Smooth muscle cell (in vitro differentiated cells): ENCODE results near the gene SDHA. TPM values are rescaled to one million over a fixed set of nuclear protein-coding genes. Genes with fewer than 3 reads are reported as not detected.

Experiments
- DNase-seq: peaks from one replicate; lab custom pipeline; 2025; ENCODE audit not compliant: unreplicated experiment; lab: John Stamatoyannopoulos, UW
- H2AFZ ChIP-seq: fragments of 200-600 bp; sonication (generic); 2 replicates; pipeline ENCODE4 v1.6.0; 2016; ENCODE audit warnings: antibody characterized with exemption, low read depth, mild to moderate bottlenecking
- H3F3A ChIP-seq: fragments of 200-600 bp; sonication (generic); 2 replicates; pipeline ENCODE4 v1.6.0; 2017; ENCODE audit warnings: antibody characterized with exemption, low read depth
- H3K27ac ChIP-seq: fragments of 200-600 bp; sonication (generic); 2 replicates; pipeline ENCODE4 v1.5.1; 2016; ENCODE audit warnings: low read depth, mild to moderate bottlenecking
- H3K27me3 ChIP-seq: fragments of 200-600 bp; sonication (generic); 2 replicates; pipeline ENCODE4 v1.6.1; 2016; ENCODE audit warnings: low read depth, mild to moderate bottlenecking
- H3K36me3 ChIP-seq: fragments of 200-600 bp; sonication (generic); 2 replicates; pipeline ENCODE4 v1.5.1; 2016; ENCODE audit warnings: low read depth
- H3K4me1 ChIP-seq: fragments of 200-600 bp; sonication (generic); 2 replicates; pipeline ENCODE4 v1.5.1; 2016; ENCODE audit warnings: low read depth
- H3K4me2 ChIP-seq: fragments of 200-600 bp; sonication (generic); 2 replicates; pipeline ENCODE4 v1.6.0; 2016; ENCODE audit warnings: mild to moderate bottlenecking
- H3K4me3 ChIP-seq: fragments of 200-600 bp; sonication (generic); 2 replicates; pipeline ENCODE4 v1.5.1; 2016; ENCODE audit warnings: mild to moderate bottlenecking
- H3K79me2 ChIP-seq: fragments of 200-600 bp; sonication (generic); 2 replicates; pipeline ENCODE4 v1.6.0; 2016; ENCODE audit warnings: low read depth, mild to moderate bottlenecking
- H3K9ac ChIP-seq: fragments of 200-600 bp; sonication (generic); 2 replicates; pipeline ENCODE4 v1.6.0; 2016; ENCODE audit warnings: low read depth
- H3K9me3 ChIP-seq: fragments of 200-600 bp; sonication (generic); replicated peaks from 2 replicates; pipeline ENCODE4 v1.5.1; 2016; ENCODE audit warnings: low read depth
- H4K20me1 ChIP-seq: fragments of 200-600 bp; sonication (generic); 2 replicates; pipeline ENCODE4 v1.6.0; 2016; ENCODE audit warnings: low read depth
- CTCF ChIP-seq: fragments of 200-600 bp; sonication (generic); IDR thresholded peaks from 2 replicates; pipeline ENCODE4 v1.5.1; 2017; ENCODE audit warnings: borderline replicate concordance, mild to moderate bottlenecking, antibody characterized with exemption; ENCODE audit not compliant: insufficient read depth, poor library complexity, severe bottlenecking
- WGBS: methylation state at CpG from one replicate; pipeline ENCODE4 v1.1.7; 2016; ENCODE audit warnings: low lambda C conversion rate; 5-methylcytosine and 5-hydroxymethylcytosine counted together
- polyA plus RNA-seq: library from polyadenylated mRNA; unstranded; fragments of >200 nt; fragmentation: Nextera tagmentation; extraction: Ambion mirVana; gene quantifications from 2 replicates; pipeline ENCODE4 v1.2.1, GENCODE V29; 2016
- total RNA-seq: library from RNA; depleted of rRNA; stranded (reverse); fragments of >200 nt; gene quantifications from 2 replicates; pipeline ENCODE4 v1.2.3, GENCODE V29; 2014

The SDHA gene
- total and polyA plus RNA-seq, 2 experiments from 2014 or later, result 59.7 to 130 TPM

GRCh38 chr5:191949-192690 is 26.0 kb upstream of the SDHA start:
- 95% methylated on average over 42 of the region's 46 CpGs for WGBS
- Histone ChIP-seq H4K20me1 (peaks cover 4% of the 10 kb centered on the region), H3K4me1 (peaks cover 3% of the 10 kb centered on the region), H3K36me3 (no peaks in the 10 kb centered on the region), H3K27ac (no peak overlapping the region), H3K9ac (no peak overlapping the region), H3K27me3 (no peaks in the 10 kb centered on the region), H3K4me3 (no peak overlapping the region), H3F3A (no peaks in the 10 kb centered on the region), H3K4me2 (no peak overlapping the region), H3K79me2 (no peaks in the 10 kb centered on the region), H3K9me3 (no peaks in the 10 kb centered on the region), H2AFZ (no peak overlapping the region)
- TF ChIP-seq CTCF, result no peak
- no peak for DNase-seq

- Histone ChIP-seq H3K4me3 (no peak overlapping the region), H2AFZ (no peak overlapping the region), H3F3A (no peaks in the 10 kb centered on the region), H3K27me3 (no peaks in the 10 kb centered on the region), H3K9me3 (no peaks in the 10 kb centered on the region), H3K4me1 (peaks cover 3% of the 10 kb centered on the region), H3K27ac (no peak overlapping the region), H3K79me2 (no peaks in the 10 kb centered on the region), H4K20me1 (peaks cover 4% of the 10 kb centered on the region), H3K36me3 (no peaks in the 10 kb centered on the region), H3K9ac (no peak overlapping the region), H3K4me2 (no peak overlapping the region)
- TF ChIP-seq CTCF, result no peak
- no peak for DNase-seq
- 88% methylated on average over 9 of the region's 9 CpGs for WGBS
Observed at GRCh38 chr5:192691-192969, 25.5 kb upstream of the SDHA start.

GRCh38 chr5:192970-193831 is 24.9 kb upstream of the SDHA start:
- H3K4me2 ChIP-seq, result no peak overlapping the region
- H3F3A ChIP-seq, result no peaks in the 10 kb centered on the region
- no peaks in the 10 kb centered on the region for H3K36me3 ChIP-seq
- no peaks in the 10 kb centered on the region for H3K27me3 ChIP-seq
- peaks cover 4% of the 10 kb centered on the region for H4K20me1 ChIP-seq
- no peak for DNase-seq
- no peak overlapping the region for H3K4me3 ChIP-seq
- no peak overlapping the region for H3K27ac ChIP-seq
- no peak overlapping the region for H2AFZ ChIP-seq
- no peak overlapping the region for H3K9ac ChIP-seq
- peaks cover 3% of the 10 kb centered on the region for H3K4me1 ChIP-seq
- 94% methylated on average over 12 of the region's 17 CpGs for WGBS
- H3K9me3 ChIP-seq, result no peaks in the 10 kb centered on the region
- no peak for TF ChIP-seq CTCF
- no peaks in the 10 kb centered on the region for H3K79me2 ChIP-seq
